ENCODE measurements around the gene RXRA.

RXRA gene

GRCh38 chr9:134320868-134321471 lies 5.3 kb upstream of the RXRA start:
- intact Hi-C loops (cut with DNase I): loop anchor here (10.0 kb wide), 3 partner anchors 64 to 146 kb away; no protein-coding TSS in a partner anchor
- DNase-seq: peak in 5 of 10 donors; percentile 15 to 85 (median 67)

- intact Hi-C loops (cut with DNase I): loop anchor here (10.0 kb wide), 3 partner anchors 63 to 147 kb away; no protein-coding TSS in a partner anchor
- DNase-seq: peak in 4 of 10 donors; percentile 5 to 74 (median 32)
Observed at GRCh38 chr9:134321531-134321930, 4.7 kb upstream of the RXRA start.

GRCh38 chr9:134321946-134322741 lies 4.1 kb upstream of the RXRA start:
- peak in 5 of 10 donors; percentile 6 to 81 (median 56) for DNase-seq
- intact Hi-C loops (cut with DNase I): loop anchor here (10.0 kb wide), 3 partner anchors 63 to 147 kb away; no protein-coding TSS in a partner anchor

- peak in 4 of 10 donors; percentile 4 to 74 (median 61) for DNase-seq
- intact Hi-C loops (cut with DNase I): loop anchor here (10.0 kb wide), 3 partner anchors 62 to 148 kb away; no protein-coding TSS in a partner anchor
Observed at GRCh38 chr9:134322781-134323241, 3.4 kb upstream of the RXRA start.

GRCh38 chr9:134323741-134324358 lies 2.4 kb upstream of the RXRA start:
- intact Hi-C loops (cut with DNase I): loop anchor here (10.0 kb wide), 3 partner anchors 61 to 149 kb away; no protein-coding TSS in a partner anchor
- DNase-seq: peak in 7 of 10 donors; percentile 48 to 91 (median 68)

GRCh38 chr9:134324359-134325095 lies 1.7 kb upstream of the RXRA start:
- intact Hi-C loops (cut with DNase I): loop anchor here (10.0 kb wide), 3 partner anchors 60 to 150 kb away; no protein-coding TSS in a partner anchor
- peak in 4 of 10 donors; percentile 6 to 85 (median 58) for DNase-seq

- intact Hi-C loops (cut with DNase I): loop anchor here (10.0 kb wide), 3 partner anchors 60 to 150 kb away; no protein-coding TSS in a partner anchor
- peak in 4 of 10 donors; percentile 10 to 79 (median 66) for DNase-seq
Observed at GRCh38 chr9:134325096-134325812, 1.0 kb upstream of the RXRA start.

GRCh38 chr9:134326724-134327601 lies 708 bp downstream of the RXRA start:
- intact Hi-C loops (cut with DNase I): loop anchor here (2.0 to 10.0 kb wide), 4 partner anchors 58 to 152 kb away; no protein-coding TSS in a partner anchor

GRCh38 chr9:134327671-134328231 lies 1.5 kb downstream of the RXRA start:
- intact Hi-C loops (cut with DNase I): loop anchor here (2.0 to 10.0 kb wide), 4 partner anchors 57 to 153 kb away; no protein-coding TSS in a partner anchor
- peak in 3 of 10 donors; percentile 44 to 77 (median 76) for DNase-seq

More at GRCh38 chr9:134326724-134327601, 708 bp downstream of the RXRA start:
- peak in 4 of 10 donors; percentile 8 to 86 (median 78) for DNase-seq

GRCh38 chr9:134328341-134328840 lies 2.1 kb downstream of the RXRA start:
- intact Hi-C loops (cut with DNase I): loop anchor here (10.0 kb wide), 3 partner anchors 56 to 154 kb away; no protein-coding TSS in a partner anchor
- peak in 3 of 10 donors; percentile 51 to 79 (median 77) for DNase-seq

GRCh38 chr9:134328841-134329575 lies 2.8 kb downstream of the RXRA start:
- peak in 3 of 10 donors; percentile 80 to 88 (median 86) for DNase-seq
- intact Hi-C loops (cut with DNase I): loop anchor here (10.0 kb wide), 3 partner anchors 56 to 154 kb away; no protein-coding TSS in a partner anchor

- intact Hi-C loops (cut with DNase I): loop anchor here (10.0 kb wide), 3 partner anchors 55 to 155 kb away; no protein-coding TSS in a partner anchor
- peak in 3 of 10 donors; percentile 62 to 74 (median 69) for DNase-seq
Observed at GRCh38 chr9:134329576-134329855, 3.3 kb downstream of the RXRA start.

GRCh38 chr9:134329886-134330285 lies 3.6 kb downstream of the RXRA start:
- peak in 3 of 10 donors; percentile 48 to 82 (median 62) for DNase-seq
- intact Hi-C loops (cut with DNase I): loop anchor here (10.0 kb wide), 3 partner anchors 55 to 155 kb away; no protein-coding TSS in a partner anchor

- intact Hi-C loops (cut with DNase I): no loop called here
- peak in 1 of 10 donors; percentile 43 for DNase-seq
Observed at GRCh38 chr9:134330590-134330989, 4.3 kb downstream of the RXRA start.

GRCh38 chr9:134331186-134332025 lies 5.2 kb downstream of the RXRA start:
- intact Hi-C loops (cut with DNase I): no loop called here
- DNase-seq: peak in 2 of 10 donors; percentile 76 to 80
